Testis (tissue), 3 donors: Measurements from ENCODE around the gene ADPRS. TPM values are rescaled to one million over a fixed set of nuclear protein-coding genes. Genes with fewer than 3 reads are reported as not detected.

ENCODE experiments used
- DNase-seq: peaks from one replicate; pipeline ENCODE4 v3.0.0-alpha.2; 2019
- H3K27ac ChIP-seq, 2 donors: fragments of 200-600 bp; sonication (generic); one replicate each; pipeline ENCODE4 v1.5.1; 2019
- H3K27me3 ChIP-seq: fragments of 200-600 bp; sonication (generic); one replicate; pipeline ENCODE4 v1.5.1; 2019
- H3K36me3 ChIP-seq: fragments of 200-600 bp; sonication (generic); one replicate; pipeline ENCODE4 v1.5.1; 2017; ENCODE audit warnings: low read depth; ENCODE audit errors: missing control alignments
- H3K4me1 ChIP-seq: fragments of 200-600 bp; sonication (generic); one replicate; pipeline ENCODE4 v1.5.1; 2019
- H3K4me3 ChIP-seq, 2 donors: fragments of 200-600 bp; sonication (generic); one replicate each; pipeline ENCODE4 v1.5.1; 2017 to 2019
- H3K9me3 ChIP-seq: fragments of 200-600 bp; sonication (generic); one replicate; pipeline ENCODE4 v1.5.1; 2017
- CTCF ChIP-seq, 3 experiments: fragments of 450-650 bp in 2 of 3; fragments of 200-600 bp in 1 of 3; sonication (generic) in 1 of 3; IDR thresholded peaks; one replicate each; pipeline ENCODE4 v1.5.1; 2016 to 2019; ENCODE audit warnings: antibody characterized with exemption in 3 of 3, mild to moderate bottlenecking in 2 of 3, moderate library complexity in 1 of 3
- POLR2A ChIP-seq: fragments of 450-650 bp; IDR thresholded peaks from one replicate; pipeline ENCODE4 v1.6.1; 2017; ENCODE audit warnings: antibody characterized with exemption, mild to moderate bottlenecking, moderate library complexity
- WGBS, 2 donors: methylation state at CpG; one replicate each; pipeline ENCODE4 v1.1.5; 2018; 5-methylcytosine and 5-hydroxymethylcytosine counted together
- intact Hi-C: fragments of 100-400 bp; cut with DNase I; formaldehyde crosslinking; loops from one replicate; pipeline ENCODE4 v1.15.1; 2023; ENCODE audit warnings: low total_unique reads
- polyA plus RNA-seq: library from polyadenylated mRNA; stranded (reverse); fragments of 350-450 nt; fragmentation: Illumina TruSeq; extraction: RNeasy Lipid Tissue Mini Kit (QIAGEN cat#74804); gene quantifications from one replicate; pipeline ENCODE4 v1.2.3, GENCODE V29; 2014; ENCODE audit warnings: low read depth, low replicate concordance; ENCODE audit not compliant: insufficient read depth
- total RNA-seq, 2 donors: library from RNA; depleted of rRNA; stranded (reverse); fragments of >200 nt; gene quantifications; one replicate each; pipeline ENCODE4 v1.2.3, GENCODE V29; 2016

ADPRS gene
- total and polyA plus RNA-seq, 3 donors from 2014 or later = 41.8 to 106 (median 84.4) TPM

- peaks cover 12% of the 10 kb centered on the region for H3K4me1 ChIP-seq
- H3K27me3 ChIP-seq = no peaks in the 10 kb centered on the region
- no peak overlapping the region for H3K4me3 ChIP-seq
- no peak overlapping the region for H3K27ac ChIP-seq
- no peak for DNase-seq
- no peaks in the 10 kb centered on the region for H3K9me3 ChIP-seq
- no peaks in the 10 kb centered on the region for H3K36me3 ChIP-seq
- no peak for TF ChIP-seq POLR2A
- no peak for TF ChIP-seq CTCF (IDR thresholded peaks at IDR 0.05)
- intact Hi-C loops = no loop called here
These were observed 47.1 kb downstream of the ADPRS start for GRCh38 chr1:36135796-36136195.

GRCh38 chr1:36136535-36136934 lies 47.8 kb downstream of the ADPRS start:
- H3K9me3 ChIP-seq = no peaks in the 10 kb centered on the region
- intact Hi-C loops = no loop called here
- no peak for TF ChIP-seq POLR2A
- peaks cover 12% of the 10 kb centered on the region for H3K4me1 ChIP-seq
- WGBS, 2 donors = 43 to 47% methylated on average over 1 of the region's 1 CpG
- no peaks in the 10 kb centered on the region for H3K27me3 ChIP-seq
- DNase-seq = no peak
- no peak overlapping the region for H3K4me3 ChIP-seq
- no peaks in the 10 kb centered on the region for H3K36me3 ChIP-seq
- no peak overlapping the region for H3K27ac ChIP-seq

GRCh38 chr1:36137226-36137625 lies 48.5 kb downstream of the ADPRS start:
- Histone ChIP-seq H3K9me3 (no peaks in the 10 kb centered on the region), H3K36me3 (no peaks in the 10 kb centered on the region), H3K4me3 (no peak overlapping the region), H3K27me3 (no peaks in the 10 kb centered on the region), H3K27ac (no peak overlapping the region), H3K4me1 (peaks cover 16% of the 10 kb centered on the region)
- TF ChIP-seq POLR2A (no peak), CTCF (IDR thresholded peaks at IDR 0.05) (no peak)
- WGBS, 2 donors = 66 to 76% methylated on average over 5 of the region's 5 CpGs
- intact Hi-C loops = no loop called here
- no peak for DNase-seq

- Histone ChIP-seq H3K27ac (no peak overlapping the region), H3K36me3 (no peaks in the 10 kb centered on the region), H3K4me1 (peaks cover 19% of the 10 kb centered on the region), H3K9me3 (no peaks in the 10 kb centered on the region), H3K27me3 (no peaks in the 10 kb centered on the region), H3K4me3 (no peak overlapping the region)
- TF ChIP-seq POLR2A = no peak
- TF ChIP-seq CTCF (IDR thresholded peaks at IDR 0.05) = no peak
- intact Hi-C loops = no loop called here
- WGBS, 2 donors = 88 to 90% methylated on average over 3 of the region's 3 CpGs
- no peak for DNase-seq
These were observed 49.1 kb downstream of the ADPRS start for GRCh38 chr1:36137776-36138175.

GRCh38 chr1:36139521-36139920 lies 50.8 kb downstream of the ADPRS start:
- no peak for DNase-seq
- intact Hi-C loops = no loop called here
- H3K27ac ChIP-seq = no peak overlapping the region
- TF ChIP-seq CTCF (IDR thresholded peaks at IDR 0.05) = no peak
- TF ChIP-seq POLR2A = no peak
- H3K4me3 ChIP-seq = no peak overlapping the region
- no peaks in the 10 kb centered on the region for H3K27me3 ChIP-seq
- 60 to 62% methylated on average over 5 of the region's 5 CpGs for WGBS, 2 donors
- H3K4me1 ChIP-seq = peaks cover 19% of the 10 kb centered on the region
- H3K9me3 ChIP-seq = no peaks in the 10 kb centered on the region
- H3K36me3 ChIP-seq = no peaks in the 10 kb centered on the region
